Cardiac muscle cell (in vitro differentiated cells and primary cell): ENCODE results near the gene USP17L30. TPM values are rescaled to one million over a fixed set of nuclear protein-coding genes. Genes with fewer than 3 reads are reported as not detected.
"Not testable (repeated sequence)": the region's sequence is repeated elsewhere in the genome, so short reads cannot be mapped to it uniquely, and the experiment has no call there.

Source experiments
- DNase-seq, 2 donors: peaks; one replicate each; pipeline versions ENCODE4 v3.0.0 to v3.0.0-alpha.2; 2010 to 2017; ENCODE audit warnings: low read depth in 1 of 2, low spot score in 1 of 2
- H3K27ac ChIP-seq: fragments of 200-600 bp; sonication (generic); 2 replicates; pipeline ENCODE4 v1.5.1; 2016
- H3K27me3 ChIP-seq: fragments of 200-600 bp; sonication (generic); 2 replicates; pipeline ENCODE4 v1.6.0; 2016; ENCODE audit warnings: control low read depth
- H3K36me3 ChIP-seq: fragments of 200-600 bp; sonication (generic); 2 replicates; pipeline ENCODE4 v1.5.1; 2016; ENCODE audit warnings: control low read depth
- H3K4me1 ChIP-seq: fragments of 200-600 bp; sonication (generic); 2 replicates; pipeline ENCODE4 v1.8.1; 2017; ENCODE audit warnings: low read depth, mild to moderate bottlenecking, mixed run types
- H3K4me3 ChIP-seq: fragments of 200-600 bp; sonication (generic); 2 replicates; pipeline ENCODE4 v1.5.1; 2016; ENCODE audit warnings: mild to moderate bottlenecking
- H3K9me3 ChIP-seq: fragments of 200-600 bp; sonication (generic); 2 replicates; pipeline ENCODE4 v1.5.1; 2017; ENCODE audit warnings: low read depth, mild to moderate bottlenecking, control low read depth
- polyA plus RNA-seq: library from polyadenylated mRNA; unstranded; fragments of >200 nt; fragmentation: Nextera tagmentation; extraction: Ambion mirVana; gene quantifications from 2 replicates; pipeline ENCODE4 v1.2.1, GENCODE V29; 2016
- total RNA-seq: library from RNA; depleted of rRNA; stranded (reverse); fragments of >200 nt; gene quantifications from 2 replicates; pipeline ENCODE4 v1.2.3, GENCODE V29; 2016

The USP17L30 gene, protein sequence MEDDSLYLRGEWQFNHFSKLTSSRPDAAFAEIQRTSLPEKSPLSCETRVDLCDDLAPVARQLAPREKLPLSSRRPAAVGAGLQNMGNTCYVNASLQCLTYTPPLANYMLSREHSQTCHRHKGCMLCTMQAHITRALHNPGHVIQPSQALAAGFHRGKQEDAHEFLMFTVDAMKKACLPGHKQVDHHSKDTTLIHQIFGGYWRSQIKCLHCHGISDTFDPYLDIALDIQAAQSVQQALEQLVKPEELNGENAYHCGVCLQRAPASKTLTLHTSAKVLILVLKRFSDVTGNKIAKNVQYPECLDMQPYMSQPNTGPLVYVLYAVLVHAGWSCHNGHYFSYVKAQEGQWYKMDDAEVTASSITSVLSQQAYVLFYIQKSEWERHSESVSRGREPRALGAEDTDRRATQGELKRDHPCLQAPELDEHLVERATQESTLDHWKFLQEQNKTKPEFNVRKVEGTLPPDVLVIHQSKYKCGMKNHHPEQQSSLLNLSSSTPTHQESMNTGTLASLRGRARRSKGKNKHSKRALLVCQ
- total RNA-seq (not detected in 2 replicates), polyA plus RNA-seq (not detected in 2 replicates)

DNA sequence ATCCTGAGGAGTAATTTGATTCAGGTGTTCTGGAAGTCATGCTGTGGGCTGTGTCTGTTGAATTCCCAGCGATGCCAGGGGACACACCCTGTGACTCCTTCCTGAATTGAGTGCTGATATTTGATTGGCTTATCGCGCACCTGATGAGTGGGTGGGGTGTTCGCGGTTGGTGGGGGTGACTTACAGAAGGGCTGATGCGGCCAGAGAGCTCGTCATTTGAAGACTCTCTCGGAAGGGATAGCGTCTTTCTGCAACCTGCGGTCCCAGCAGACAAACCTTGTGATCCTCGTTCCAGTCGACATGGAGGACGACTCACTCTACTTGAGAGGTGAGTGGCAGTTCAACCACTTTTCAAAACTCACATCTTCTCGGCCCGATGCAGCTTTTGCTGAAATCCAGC is at the start of gene USP17L30:
TSS of gene USP17L30 (plus strand) at position 301 of the 400 bp plus-strand sequence. CDS start at position 301, 0 bp downstream.
- not testable (repeated sequence) for H3K27ac ChIP-seq, H3K9me3 ChIP-seq, DNase-seq, H3K27me3 ChIP-seq, H3K4me1 ChIP-seq, H3K36me3 ChIP-seq, H3K4me3 ChIP-seq

DNA sequence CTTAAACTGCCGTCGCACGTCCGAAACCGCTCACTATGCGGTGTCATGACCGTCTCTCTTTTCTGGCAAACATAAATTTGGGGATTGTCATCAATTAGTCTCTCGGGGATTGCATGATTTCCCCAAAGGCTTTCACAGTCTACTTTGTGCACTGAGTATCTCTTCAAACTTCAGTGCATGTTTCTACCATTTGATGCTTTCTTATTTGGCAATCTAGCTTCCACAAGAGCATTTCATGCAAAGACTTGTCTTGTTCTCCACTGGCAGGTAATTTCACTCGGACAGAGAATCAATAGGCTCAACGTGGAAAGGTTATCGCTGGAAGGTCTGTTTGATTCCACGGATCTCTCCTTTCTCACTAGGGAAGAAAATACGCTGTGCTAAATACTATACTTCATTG is 38.7 kb upstream of the USP17L30 start:
- H3K4me1 ChIP-seq, H3K4me3 ChIP-seq, H3K27ac ChIP-seq, H3K36me3 ChIP-seq, H3K9me3 ChIP-seq, H3K27me3 ChIP-seq, DNase-seq: not testable (repeated sequence)

DNA sequence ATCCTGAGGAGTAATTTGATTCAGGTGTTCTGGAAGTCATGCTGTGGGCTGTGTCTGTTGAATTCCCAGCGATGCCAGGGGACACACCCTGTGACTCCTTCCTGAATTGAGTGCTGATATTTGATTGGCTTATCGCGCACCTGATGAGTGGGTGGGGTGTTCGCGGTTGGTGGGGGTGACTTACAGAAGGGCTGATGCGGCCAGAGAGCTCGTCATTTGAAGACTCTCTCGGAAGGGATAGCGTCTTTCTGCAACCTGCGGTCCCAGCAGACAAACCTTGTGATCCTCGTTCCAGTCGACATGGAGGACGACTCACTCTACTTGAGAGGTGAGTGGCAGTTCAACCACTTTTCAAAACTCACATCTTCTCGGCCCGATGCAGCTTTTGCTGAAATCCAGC is 38.1 kb upstream of the USP17L30 start, which contains the start of gene USP17L24:
TSS of gene USP17L24 (plus strand) at position 301 of the 400 bp plus-strand sequence. CDS start at position 301, 0 bp downstream.
- H3K27ac ChIP-seq, H3K4me1 ChIP-seq, DNase-seq, H3K27me3 ChIP-seq, H3K4me3 ChIP-seq, H3K9me3 ChIP-seq, H3K36me3 ChIP-seq: not testable (repeated sequence)

DNA sequence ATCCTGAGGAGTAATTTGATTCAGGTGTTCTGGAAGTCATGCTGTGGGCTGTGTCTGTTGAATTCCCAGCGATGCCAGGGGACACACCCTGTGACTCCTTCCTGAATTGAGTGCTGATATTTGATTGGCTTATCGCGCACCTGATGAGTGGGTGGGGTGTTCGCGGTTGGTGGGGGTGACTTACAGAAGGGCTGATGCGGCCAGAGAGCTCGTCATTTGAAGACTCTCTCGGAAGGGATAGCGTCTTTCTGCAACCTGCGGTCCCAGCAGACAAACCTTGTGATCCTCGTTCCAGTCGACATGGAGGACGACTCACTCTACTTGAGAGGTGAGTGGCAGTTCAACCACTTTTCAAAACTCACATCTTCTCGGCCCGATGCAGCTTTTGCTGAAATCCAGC is 33.3 kb upstream of the USP17L30 start, which contains the start of gene USP17L25:
TSS of gene USP17L25 (plus strand) at position 301 of the 400 bp plus-strand sequence. CDS start at position 301, 0 bp downstream.
- not testable (repeated sequence) for H3K27ac ChIP-seq, H3K4me3 ChIP-seq, DNase-seq, H3K36me3 ChIP-seq, H3K27me3 ChIP-seq, H3K9me3 ChIP-seq, H3K4me1 ChIP-seq

DNA sequence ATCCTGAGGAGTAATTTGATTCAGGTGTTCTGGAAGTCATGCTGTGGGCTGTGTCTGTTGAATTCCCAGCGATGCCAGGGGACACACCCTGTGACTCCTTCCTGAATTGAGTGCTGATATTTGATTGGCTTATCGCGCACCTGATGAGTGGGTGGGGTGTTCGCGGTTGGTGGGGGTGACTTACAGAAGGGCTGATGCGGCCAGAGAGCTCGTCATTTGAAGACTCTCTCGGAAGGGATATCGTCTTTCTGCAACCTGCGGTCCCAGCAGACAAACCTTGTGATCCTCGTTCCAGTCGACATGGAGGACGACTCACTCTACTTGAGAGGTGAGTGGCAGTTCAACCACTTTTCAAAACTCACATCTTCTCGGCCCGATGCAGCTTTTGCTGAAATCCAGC is 28.6 kb upstream of the USP17L30 start, which contains the start of gene USP17L26:
TSS of gene USP17L26 (plus strand) at position 301 of the 400 bp plus-strand sequence. CDS start at position 301, 0 bp downstream.
- DNase-seq, H3K4me1 ChIP-seq, H3K4me3 ChIP-seq, H3K27me3 ChIP-seq, H3K27ac ChIP-seq, H3K9me3 ChIP-seq, H3K36me3 ChIP-seq: not testable (repeated sequence)

DNA sequence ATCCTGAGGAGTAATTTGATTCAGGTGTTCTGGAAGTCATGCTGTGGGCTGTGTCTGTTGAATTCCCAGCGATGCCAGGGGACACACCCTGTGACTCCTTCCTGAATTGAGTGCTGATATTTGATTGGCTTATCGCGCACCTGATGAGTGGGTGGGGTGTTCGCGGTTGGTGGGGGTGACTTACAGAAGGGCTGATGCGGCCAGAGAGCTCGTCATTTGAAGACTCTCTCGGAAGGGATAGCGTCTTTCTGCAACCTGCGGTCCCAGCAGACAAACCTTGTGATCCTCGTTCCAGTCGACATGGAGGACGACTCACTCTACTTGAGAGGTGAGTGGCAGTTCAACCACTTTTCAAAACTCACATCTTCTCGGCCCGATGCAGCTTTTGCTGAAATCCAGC is 23.8 kb upstream of the USP17L30 start, which contains the start of gene USP17L5:
TSS of gene USP17L5 (plus strand) at position 301 of the 400 bp plus-strand sequence. CDS start at position 301, 0 bp downstream.
- DNase-seq: not testable (repeated sequence)

DNA sequence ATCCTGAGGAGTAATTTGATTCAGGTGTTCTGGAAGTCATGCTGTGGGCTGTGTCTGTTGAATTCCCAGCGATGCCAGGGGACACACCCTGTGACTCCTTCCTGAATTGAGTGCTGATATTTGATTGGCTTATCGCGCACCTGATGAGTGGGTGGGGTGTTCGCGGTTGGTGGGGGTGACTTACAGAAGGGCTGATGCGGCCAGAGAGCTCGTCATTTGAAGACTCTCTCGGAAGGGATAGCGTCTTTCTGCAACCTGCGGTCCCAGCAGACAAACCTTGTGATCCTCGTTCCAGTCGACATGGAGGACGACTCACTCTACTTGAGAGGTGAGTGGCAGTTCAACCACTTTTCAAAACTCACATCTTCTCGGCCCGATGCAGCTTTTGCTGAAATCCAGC is 19.1 kb upstream of the USP17L30 start, which contains the start of gene USP17L27:
TSS of gene USP17L27 (plus strand) at position 301 of the 400 bp plus-strand sequence. CDS start at position 301, 0 bp downstream.
- H3K4me3 ChIP-seq, H3K27ac ChIP-seq, H3K9me3 ChIP-seq, H3K27me3 ChIP-seq, H3K36me3 ChIP-seq, H3K4me1 ChIP-seq, DNase-seq: not testable (repeated sequence)

More for the DNA sequence above, 23.8 kb upstream of the USP17L30 start, which contains the start of gene USP17L5:
- not testable (repeated sequence) for H3K9me3 ChIP-seq, H3K4me3 ChIP-seq, H3K27me3 ChIP-seq, H3K4me1 ChIP-seq, H3K27ac ChIP-seq, H3K36me3 ChIP-seq

DNA sequence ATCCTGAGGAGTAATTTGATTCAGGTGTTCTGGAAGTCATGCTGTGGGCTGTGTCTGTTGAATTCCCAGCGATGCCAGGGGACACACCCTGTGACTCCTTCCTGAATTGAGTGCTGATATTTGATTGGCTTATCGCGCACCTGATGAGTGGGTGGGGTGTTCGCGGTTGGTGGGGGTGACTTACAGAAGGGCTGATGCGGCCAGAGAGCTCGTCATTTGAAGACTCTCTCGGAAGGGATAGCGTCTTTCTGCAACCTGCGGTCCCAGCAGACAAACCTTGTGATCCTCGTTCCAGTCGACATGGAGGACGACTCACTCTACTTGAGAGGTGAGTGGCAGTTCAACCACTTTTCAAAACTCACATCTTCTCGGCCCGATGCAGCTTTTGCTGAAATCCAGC is 14.3 kb upstream of the USP17L30 start, which contains the start of gene USP17L28:
TSS of gene USP17L28 (plus strand) at position 301 of the 400 bp plus-strand sequence. CDS start at position 301, 0 bp downstream.
- H3K9me3 ChIP-seq, H3K4me3 ChIP-seq, DNase-seq, H3K27me3 ChIP-seq, H3K4me1 ChIP-seq, H3K36me3 ChIP-seq, H3K27ac ChIP-seq: not testable (repeated sequence)

DNA sequence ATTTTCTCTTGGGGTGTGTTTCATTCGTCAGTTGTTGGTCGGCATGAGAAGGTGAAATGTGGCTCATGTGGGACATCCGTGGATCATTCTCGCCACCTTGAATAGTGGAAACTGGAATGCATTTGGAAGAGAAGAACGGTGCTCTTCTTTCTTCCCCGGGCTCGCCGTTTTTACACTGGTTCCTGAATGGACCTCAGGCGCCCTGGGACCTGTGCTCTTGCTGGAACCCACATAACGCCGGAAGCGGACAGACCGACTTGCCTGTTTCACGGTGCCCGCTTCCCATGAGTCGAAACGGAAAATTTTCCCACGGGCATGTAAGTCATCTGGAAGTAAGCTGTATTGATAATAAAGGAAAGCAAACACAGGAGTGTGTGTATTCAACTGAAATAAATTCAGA is 12.1 kb upstream of the USP17L30 start:
- DNase-seq: not testable (repeated sequence)

DNA sequence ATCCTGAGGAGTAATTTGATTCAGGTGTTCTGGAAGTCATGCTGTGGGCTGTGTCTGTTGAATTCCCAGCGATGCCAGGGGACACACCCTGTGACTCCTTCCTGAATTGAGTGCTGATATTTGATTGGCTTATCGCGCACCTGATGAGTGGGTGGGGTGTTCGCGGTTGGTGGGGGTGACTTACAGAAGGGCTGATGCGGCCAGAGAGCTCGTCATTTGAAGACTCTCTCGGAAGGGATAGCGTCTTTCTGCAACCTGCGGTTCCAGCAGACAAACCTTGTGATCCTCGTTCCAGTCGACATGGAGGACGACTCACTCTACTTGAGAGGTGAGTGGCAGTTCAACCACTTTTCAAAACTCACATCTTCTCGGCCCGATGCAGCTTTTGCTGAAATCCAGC is 9.6 kb upstream of the USP17L30 start, which contains the start of gene USP17L29:
TSS of gene USP17L29 (plus strand) at position 301 of the 400 bp plus-strand sequence. CDS start at position 301, 0 bp downstream.
- H3K36me3 ChIP-seq, H3K4me1 ChIP-seq, DNase-seq, H3K9me3 ChIP-seq, H3K27me3 ChIP-seq, H3K27ac ChIP-seq, H3K4me3 ChIP-seq: not testable (repeated sequence)

More for the DNA sequence above, 12.1 kb upstream of the USP17L30 start:
- not testable (repeated sequence) for H3K9me3 ChIP-seq, H3K4me3 ChIP-seq, H3K36me3 ChIP-seq, H3K27me3 ChIP-seq, H3K27ac ChIP-seq, H3K4me1 ChIP-seq

DNA sequence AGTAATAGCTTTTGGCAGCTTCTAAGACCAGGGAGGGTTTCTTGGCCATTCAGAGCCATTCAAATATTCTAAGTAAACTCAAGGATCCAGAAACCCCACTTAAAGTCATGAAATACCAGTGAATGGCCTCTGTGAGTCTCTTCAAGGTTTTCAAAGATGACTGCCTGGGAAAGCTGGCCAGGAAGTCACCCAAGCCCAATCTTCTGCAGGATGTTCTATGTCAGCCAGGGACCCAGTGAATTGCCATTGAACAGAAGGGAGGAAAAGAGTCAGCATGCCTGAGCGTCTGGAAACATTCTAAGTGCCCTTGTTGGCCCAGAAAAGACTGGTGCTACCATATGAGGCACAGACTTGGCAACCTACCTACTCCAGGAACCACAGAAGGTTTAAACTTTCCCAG is 17.0 kb downstream of the USP17L30 start:
- not testable (repeated sequence) for H3K27ac ChIP-seq, H3K36me3 ChIP-seq, H3K4me3 ChIP-seq, H3K27me3 ChIP-seq, H3K9me3 ChIP-seq, DNase-seq, H3K4me1 ChIP-seq
